IMR-90 (cell line): ENCODE results near the gene B3GALNT1.

ENCODE experiments used
- POLR2A ChIP-seq: IDR thresholded peaks from 2 replicates; pipeline ENCODE4 v1.6.1; 2012; ENCODE audit warnings: mild to moderate bottlenecking, low read depth, low read length
- TF ChIP-seq, protein P1 (sequence below): conservative IDR thresholded peaks from 2 replicates; pipeline ENCODE4 v1.5.1; 2012; ENCODE audit warnings: mild to moderate bottlenecking, low read depth, low read length, improper control_type of control experiment

DNA sequence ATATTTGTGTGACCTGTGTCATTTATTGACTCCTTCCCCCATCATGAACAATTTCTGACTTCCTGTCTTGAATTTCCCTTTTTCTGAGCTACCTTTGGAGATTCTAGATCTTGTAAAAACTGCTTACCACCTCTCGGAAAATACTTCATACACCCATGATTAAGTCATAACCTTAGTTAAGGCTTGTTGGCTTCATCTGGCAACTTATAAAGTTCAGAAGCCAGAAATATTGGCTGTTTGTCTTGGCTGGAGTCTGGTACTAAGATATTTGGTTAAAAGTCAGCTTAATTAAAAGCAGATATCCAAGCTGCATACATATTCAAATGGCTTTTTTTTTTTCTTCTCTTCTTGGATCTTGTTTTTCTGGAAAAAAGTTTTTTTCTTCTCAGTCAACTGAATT lies 37.3 kb upstream of the B3GALNT1 start:
- TF ChIP-seq POLR2A = no peak
- TF ChIP-seq, protein P1, sequence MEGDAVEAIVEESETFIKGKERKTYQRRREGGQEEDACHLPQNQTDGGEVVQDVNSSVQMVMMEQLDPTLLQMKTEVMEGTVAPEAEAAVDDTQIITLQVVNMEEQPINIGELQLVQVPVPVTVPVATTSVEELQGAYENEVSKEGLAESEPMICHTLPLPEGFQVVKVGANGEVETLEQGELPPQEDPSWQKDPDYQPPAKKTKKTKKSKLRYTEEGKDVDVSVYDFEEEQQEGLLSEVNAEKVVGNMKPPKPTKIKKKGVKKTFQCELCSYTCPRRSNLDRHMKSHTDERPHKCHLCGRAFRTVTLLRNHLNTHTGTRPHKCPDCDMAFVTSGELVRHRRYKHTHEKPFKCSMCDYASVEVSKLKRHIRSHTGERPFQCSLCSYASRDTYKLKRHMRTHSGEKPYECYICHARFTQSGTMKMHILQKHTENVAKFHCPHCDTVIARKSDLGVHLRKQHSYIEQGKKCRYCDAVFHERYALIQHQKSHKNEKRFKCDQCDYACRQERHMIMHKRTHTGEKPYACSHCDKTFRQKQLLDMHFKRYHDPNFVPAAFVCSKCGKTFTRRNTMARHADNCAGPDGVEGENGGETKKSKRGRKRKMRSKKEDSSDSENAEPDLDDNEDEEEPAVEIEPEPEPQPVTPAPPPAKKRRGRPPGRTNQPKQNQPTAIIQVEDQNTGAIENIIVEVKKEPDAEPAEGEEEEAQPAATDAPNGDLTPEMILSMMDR = no peak
